Measurements from ENCODE around the gene ZNF571. TPM values are rescaled to one million over a fixed set of nuclear protein-coding genes. Genes with fewer than 3 reads are reported as not detected.

Gene ZNF571
- total RNA-seq (1 to 10 TPM; 2.9 to 7.4 (median 3.5) TPM), polyA plus RNA-seq (2.8 TPM)
- long read RNA-seq, donor 1, partial matches to known transcripts, result 1 of 5 reads
- long read RNA-seq, donor 1, other reads (novel, unspliced or antisense), result 1 of 5 reads
- long read RNA-seq, donor 2, partial matches to known transcripts, result 1 of 2 reads
- long read RNA-seq, donor 2, other reads (novel, unspliced or antisense), result 1 of 2 reads
- long read RNA-seq, donor 3, partial matches to known transcripts, result 0 of 5 reads
- long read RNA-seq, donor 3, other reads (novel, unspliced or antisense), result 3 of 5 reads
- long read RNA-seq, donor 4, partial matches to known transcripts, result 0 of 1 reads
- long read RNA-seq, donor 4, other reads (novel, unspliced or antisense), result 1 of 1 reads

DNA sequence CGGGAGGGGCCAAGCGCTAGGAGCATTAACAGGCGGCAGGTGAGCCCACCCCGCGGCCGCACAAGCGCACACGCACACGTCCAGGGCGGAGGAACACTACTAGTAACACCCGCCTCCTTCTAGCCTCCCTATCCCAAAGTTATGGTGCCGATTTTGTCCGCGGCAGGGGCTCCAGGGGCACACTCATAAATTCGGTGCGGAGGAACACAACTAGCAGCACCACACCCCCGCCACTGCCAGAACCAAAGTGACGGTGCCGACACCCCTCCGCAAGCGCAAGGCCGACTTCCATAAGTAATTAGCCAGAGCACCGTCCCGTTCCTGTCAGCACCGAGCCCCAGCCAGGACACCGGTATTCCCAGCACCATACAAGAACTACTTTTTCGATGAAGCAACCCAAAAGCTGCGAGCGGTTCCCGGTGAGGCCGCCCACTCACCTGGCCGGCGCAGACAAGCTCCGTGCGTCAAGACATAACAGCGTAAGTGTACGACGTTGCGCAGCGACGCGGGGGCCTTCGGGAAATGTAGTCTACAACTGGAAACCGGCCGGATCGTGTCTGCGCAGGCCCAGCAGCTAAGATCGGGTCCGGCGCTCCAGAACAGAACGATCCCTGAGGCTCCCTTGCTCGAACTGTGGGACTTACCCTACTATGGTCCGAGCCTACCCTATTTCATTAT lies at the start of gene ZNF571, which contains the start of gene ZNF540:
TSS of gene ZNF571 (minus strand) at position 489 of the 678 bp plus-strand sequence. CDS start 8,116 bp downstream, outside the sequence.
TSS of gene ZNF540 (plus strand) at position 573 of the 678 bp plus-strand sequence. CDS start 3,572 bp downstream, outside the sequence.
- peak within 1 kb of the TSS; percentile 90 for H3K4me3 ChIP-seq (ENCODE audit: low read length)
- ATAC-seq (peak; percentile 100), DNase-seq (peak; percentile 95 to 98 (median 96))
- intact Hi-C loops (cut with DNase I), result no loop called here
- no peaks in the 10 kb centered on the region for H3K9me3 ChIP-seq (ENCODE audit: control insufficient read depth, low read length)
- WGBS, result under 1% methylated on average over 53 of the region's 53 CpGs
- H3K4me1 ChIP-seq (ENCODE audit: control insufficient read depth, insufficient read depth, low read length), result no peaks in the 10 kb centered on the region
- H3K27ac ChIP-seq (ENCODE audit: low read length), result peak within 1 kb of the TSS; percentile 96
- no peaks in the 10 kb centered on the region for H3K27me3 ChIP-seq (ENCODE audit: control insufficient read depth, insufficient read depth)

- Histone ChIP-seq H3K4me1 (ENCODE audit: control insufficient read depth, insufficient read depth, low read length) (no peaks in the 10 kb centered on the region), H3K27ac (ENCODE audit: low read length) (no peak overlapping the region), H3K27me3 (ENCODE audit: control insufficient read depth, insufficient read depth) (no peaks in the 10 kb centered on the region), H3K4me3 (ENCODE audit: low read length) (peak overlapping the region; percentile 18), H3K9me3 (ENCODE audit: control insufficient read depth, low read length) (peaks cover 7% of the 10 kb centered on the region)
- intact Hi-C loops (cut with DNase I), result no loop called here
- 95% methylated on average over 11 of the region's 11 CpGs for WGBS
- DNase-seq, result no peak
- ATAC-seq, result no peak
Measured at GRCh38 chr19:37635076-37636056, 40.8 kb upstream of the ZNF571 start.

GRCh38 chr19:37594982-37595382 lies 390 bp upstream of the ZNF571 start:
- Histone ChIP-seq H3K4me3 (ENCODE audit: low read length) (peak overlapping the region; percentile 90), H3K27me3 (ENCODE audit: control insufficient read depth, insufficient read depth) (no peaks in the 10 kb centered on the region), H3K4me1 (ENCODE audit: control insufficient read depth, insufficient read depth, low read length) (no peaks in the 10 kb centered on the region), H3K27ac (ENCODE audit: low read length) (peak overlapping the region; percentile 91), H3K9me3 (ENCODE audit: control insufficient read depth, low read length) (no peaks in the 10 kb centered on the region)
- intact Hi-C loops (cut with DNase I), result no loop called here
- ATAC-seq (peak; percentile 86), DNase-seq (peak; percentile 76 to 88 (median 87))
- WGBS, result under 1% methylated on average over 20 of the region's 20 CpGs

- no peaks in the 10 kb centered on the region for H3K4me1 ChIP-seq (ENCODE audit: control insufficient read depth, insufficient read depth, low read length)
- H3K4me3 ChIP-seq (ENCODE audit: low read length), result peak overlapping the region; percentile 90
- no peaks in the 10 kb centered on the region for H3K27me3 ChIP-seq (ENCODE audit: control insufficient read depth, insufficient read depth)
- 6% methylated on average over 9 of the region's 9 CpGs for WGBS
- intact Hi-C loops (cut with DNase I), result no loop called here
- DNase-seq (no peak), ATAC-seq (no peak)
- peak overlapping the region; percentile 96 for H3K27ac ChIP-seq (ENCODE audit: low read length)
- no peaks in the 10 kb centered on the region for H3K9me3 ChIP-seq (ENCODE audit: control insufficient read depth, low read length)
Measured at GRCh38 chr19:37593996-37594303, 642 bp downstream of the ZNF571 start.

GRCh38 chr19:37583340-37583739 lies 11.3 kb downstream of the ZNF571 start:
- ATAC-seq (no peak), DNase-seq (no peak)
- intact Hi-C loops (cut with DNase I), result no loop called here
- Histone ChIP-seq H3K4me3 (ENCODE audit: low read length) (no peak overlapping the region), H3K27ac (ENCODE audit: low read length) (no peak overlapping the region), H3K9me3 (ENCODE audit: control insufficient read depth, low read length) (peaks cover 20% of the 10 kb centered on the region), H3K27me3 (ENCODE audit: control insufficient read depth, insufficient read depth) (no peaks in the 10 kb centered on the region), H3K4me1 (ENCODE audit: control insufficient read depth, insufficient read depth, low read length) (no peaks in the 10 kb centered on the region)
- WGBS, result 68% methylated on average over 2 of the region's 2 CpGs

- ATAC-seq (no peak), DNase-seq (no peak)
- Histone ChIP-seq H3K27ac (ENCODE audit: low read length) (no peak overlapping the region), H3K9me3 (ENCODE audit: control insufficient read depth, low read length) (peaks cover 16% of the 10 kb centered on the region), H3K4me3 (ENCODE audit: low read length) (no peak overlapping the region), H3K4me1 (ENCODE audit: control insufficient read depth, insufficient read depth, low read length) (no peaks in the 10 kb centered on the region), H3K27me3 (ENCODE audit: control insufficient read depth, insufficient read depth) (no peaks in the 10 kb centered on the region)
- intact Hi-C loops (cut with DNase I), result no loop called here
Measured at GRCh38 chr19:37572203-37572602, 22.4 kb downstream of the ZNF571 start.

DNA sequence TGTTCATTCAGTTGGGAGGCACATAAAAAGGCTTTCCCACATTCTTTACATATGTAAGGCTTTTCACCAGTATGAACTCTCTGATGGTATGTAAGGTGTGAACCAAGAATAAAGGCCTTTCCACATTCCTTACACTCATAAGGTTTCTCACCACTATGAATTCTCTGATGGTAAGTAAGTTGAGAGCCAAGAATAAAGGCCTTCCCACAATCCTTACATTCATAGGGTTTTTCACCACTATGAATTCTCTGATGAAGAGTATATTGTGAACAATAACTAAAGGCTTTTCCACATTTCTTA lies 29.3 kb downstream of the ZNF571 start:
- no peak overlapping the region for H3K27ac ChIP-seq (ENCODE audit: low read length)
- intact Hi-C loops (cut with DNase I), result no loop called here
- no peak for DNase-seq
- peaks cover 13% of the 10 kb centered on the region for H3K9me3 ChIP-seq (ENCODE audit: control insufficient read depth, low read length)
- no peaks in the 10 kb centered on the region for H3K4me1 ChIP-seq (ENCODE audit: control insufficient read depth, insufficient read depth, low read length)
- H3K27me3 ChIP-seq (ENCODE audit: control insufficient read depth, insufficient read depth), result no peaks in the 10 kb centered on the region
- ATAC-seq, result no peak
- H3K4me3 ChIP-seq (ENCODE audit: low read length), result peak overlapping the region; percentile 8

DNA sequence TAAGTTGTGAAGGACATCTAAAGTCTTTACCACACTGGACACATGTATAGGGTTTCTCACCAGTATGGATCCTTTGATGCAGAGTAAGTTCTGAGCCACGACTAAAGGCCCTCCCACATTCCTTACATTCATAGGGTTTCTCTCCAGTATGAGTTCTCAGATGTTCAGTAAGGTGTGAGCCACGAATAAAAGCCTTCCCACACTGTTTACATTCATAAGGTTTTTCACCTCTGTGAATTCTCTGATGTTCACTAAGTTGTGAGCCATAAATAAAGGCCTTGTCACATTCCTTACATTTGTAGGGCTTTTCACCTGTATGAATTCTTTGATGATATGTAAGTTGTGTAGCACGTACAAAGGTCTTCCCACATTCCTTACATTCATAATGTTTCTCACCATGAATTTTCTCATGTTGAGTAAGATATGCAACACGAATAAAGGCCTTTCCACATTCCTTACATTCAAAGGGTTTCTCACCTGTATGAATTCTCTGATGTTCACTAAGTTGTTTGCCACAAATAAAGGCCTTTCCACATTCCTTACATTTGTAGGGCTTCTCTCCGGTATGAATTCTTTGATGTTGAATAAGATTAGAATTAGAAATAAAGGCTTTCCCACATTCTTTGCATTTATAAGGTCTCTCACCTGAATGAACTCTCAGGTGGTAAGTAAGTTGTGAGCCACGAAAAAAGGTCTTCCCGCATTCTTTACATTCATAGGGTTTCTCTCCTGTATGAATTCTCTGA lies 29.8 kb downstream of the ZNF571 start:
- peaks cover 12% of the 10 kb centered on the region for H3K9me3 ChIP-seq (ENCODE audit: control insufficient read depth, low read length)
- 96% methylated on average over 7 of the region's 7 CpGs for WGBS
- H3K27ac ChIP-seq (ENCODE audit: low read length), result no peak overlapping the region
- intact Hi-C loops (cut with DNase I), result no loop called here
- no peaks in the 10 kb centered on the region for H3K4me1 ChIP-seq (ENCODE audit: control insufficient read depth, insufficient read depth, low read length)
- H3K4me3 ChIP-seq (ENCODE audit: low read length), result peak overlapping the region; percentile 5
- H3K27me3 ChIP-seq (ENCODE audit: control insufficient read depth, insufficient read depth), result no peaks in the 10 kb centered on the region
- DNase-seq, result no peak
- no peak for ATAC-seq

DNA sequence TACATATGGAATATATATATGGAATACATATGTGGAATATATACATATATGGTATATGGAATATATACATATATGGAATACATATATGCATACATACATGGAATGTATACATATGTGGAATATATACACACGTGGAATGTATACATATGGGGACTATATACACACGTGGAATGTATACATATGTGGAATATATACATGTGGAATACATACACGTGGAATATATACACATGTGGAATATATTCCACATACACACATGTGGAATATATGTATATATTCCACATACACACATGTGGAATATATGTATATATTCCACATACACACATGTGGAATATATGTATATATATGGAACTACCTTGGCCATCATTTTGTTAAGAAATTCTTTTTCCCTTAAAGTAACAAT lies 31.1 kb downstream of the ZNF571 start:
- peaks cover 9% of the 10 kb centered on the region for H3K9me3 ChIP-seq (ENCODE audit: control insufficient read depth, low read length)
- no peak overlapping the region for H3K4me3 ChIP-seq (ENCODE audit: low read length)
- H3K27me3 ChIP-seq (ENCODE audit: control insufficient read depth, insufficient read depth), result no peaks in the 10 kb centered on the region
- no peak overlapping the region for H3K27ac ChIP-seq (ENCODE audit: low read length)
- no peaks in the 10 kb centered on the region for H3K4me1 ChIP-seq (ENCODE audit: control insufficient read depth, insufficient read depth, low read length)
- no peak for DNase-seq
- intact Hi-C loops (cut with DNase I), result no loop called here
- no peak for ATAC-seq
- WGBS, result 95% methylated on average over 3 of the region's 3 CpGs

DNA sequence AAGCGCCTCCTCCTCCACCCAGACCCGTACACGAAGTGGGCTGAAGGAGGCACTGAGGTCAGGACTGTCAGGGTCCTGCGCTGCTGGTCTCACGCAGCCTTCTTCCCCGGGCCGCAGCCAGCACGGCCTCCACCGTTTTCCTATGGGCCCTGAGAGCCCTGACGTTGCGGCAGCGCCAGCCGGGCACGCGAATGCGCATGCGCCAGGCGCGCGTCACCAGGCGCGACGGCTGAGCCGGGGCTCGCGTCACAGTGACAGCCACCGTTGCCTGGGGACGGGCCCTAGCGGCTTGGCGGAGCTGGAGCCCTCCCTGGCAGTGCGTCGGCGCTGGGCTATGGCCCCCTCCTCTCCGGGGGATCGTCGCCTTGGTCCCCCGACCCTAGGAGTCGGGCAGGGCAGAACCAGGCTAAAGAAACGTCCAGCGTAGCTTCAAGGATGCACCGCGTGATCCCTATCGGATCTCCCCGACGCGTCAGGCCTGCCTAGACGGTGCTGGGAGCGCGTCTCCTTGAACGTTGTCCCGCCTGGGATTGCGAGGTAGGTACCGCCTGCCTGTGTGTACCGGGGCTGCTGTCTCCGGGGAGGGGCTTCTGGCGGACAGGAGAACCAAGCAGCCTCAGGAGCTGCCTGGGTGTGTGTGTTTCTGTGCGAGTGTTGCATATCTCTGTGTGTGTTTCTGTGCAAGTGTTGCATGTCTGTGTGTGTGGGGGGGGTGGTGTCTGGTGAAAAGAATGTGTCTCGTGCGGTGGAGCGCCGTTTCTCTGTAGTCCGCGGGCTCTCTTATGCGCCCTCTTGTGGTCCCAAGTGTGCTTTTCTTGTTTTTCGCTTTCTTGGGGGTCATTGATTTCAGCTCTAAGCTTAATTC lies 43.2 kb downstream of the ZNF571 start:
- no peaks in the 10 kb centered on the region for H3K4me1 ChIP-seq (ENCODE audit: control insufficient read depth, insufficient read depth, low read length)
- H3K9me3 ChIP-seq (ENCODE audit: control insufficient read depth, low read length), result peaks cover 23% of the 10 kb centered on the region
- H3K27me3 ChIP-seq (ENCODE audit: control insufficient read depth, insufficient read depth), result no peaks in the 10 kb centered on the region
- ATAC-seq, result peak; percentile 40 to 83
- H3K4me3 ChIP-seq (ENCODE audit: low read length), result peak overlapping the region; percentile 31
- WGBS, result 3% methylated on average over 65 of the region's 65 CpGs
- H3K27ac ChIP-seq (ENCODE audit: low read length), result peak overlapping the region; percentile 25
- peak; percentile 33 to 77 (median 64) for DNase-seq
- intact Hi-C loops (cut with DNase I), result no loop called here

Data from right cardiac atrium (tissue), 5 donors.